B cell (primary cell): Measurements from ENCODE around the gene PFKM. TPM values are rescaled to one million over a fixed set of nuclear protein-coding genes. Genes with fewer than 3 reads are reported as not detected.

ENCODE experiments used
- ATAC-seq: fragments of 200-7000 bp; cut with Tn5 transposase; one replicate; pipeline ENCODE4 v1.10.0; 2021; ENCODE audit warnings: low read depth, mild to moderate bottlenecking, moderate number of reproducible peaks, moderate library complexity
- CTCF ChIA-PET: fragments of 350-600 bp; sonication (Branson Sonifier 250); formaldehyde crosslinking; loops from one replicate; lab custom pipeline; 2021; ENCODE audit warnings: antibody characterized with exemption, inconsistent platforms; lab: Charles Lee
- POLR2A ChIA-PET: fragments of 350-600 bp; sonication (Branson Sonifier 250); formaldehyde crosslinking; loops from one replicate; lab custom pipeline; 2021; ENCODE audit warnings: antibody characterized with exemption; lab: Charles Lee
- DNase-seq: peaks from one replicate; pipeline ENCODE4 v3.0.0; 2013
- H2AFZ ChIP-seq: 2 replicates; pipeline ENCODE4 v1.6.1; 2012; ENCODE audit warnings: mild to moderate bottlenecking, low read depth, low read length; ENCODE audit not compliant: insufficient read depth, poor library complexity, severe bottlenecking
- H3K27ac ChIP-seq, 2 donors: 1 replicate in 1 of 2; 2 replicates in 1 of 2; pipeline ENCODE4 v1.5.1; 2012 to 2013; ENCODE audit warnings: low read length in 2 of 2, mild to moderate bottlenecking in 2 of 2, moderate library complexity in 1 of 2
- H3K27me3 ChIP-seq, 4 experiments: fragments of 200-600 bp in 1 of 4; sonication (generic) in 1 of 4; replicated peaks in 1 of 4; 1 replicate in 2 of 4; 2 replicates in 2 of 4; pipeline versions ENCODE4 v1.6.1 to v1.7.0; 2013 to 2016; ENCODE audit warnings: low read length in 3 of 4, mild to moderate bottlenecking in 2 of 4, mixed read lengths in 1 of 4, moderate library complexity in 1 of 4; ENCODE audit not compliant: insufficient read depth in 4 of 4, control insufficient read depth in 3 of 4; ENCODE audit errors: control extremely low read depth in 1 of 4
- H3K36me3 ChIP-seq, 2 experiments: replicated peaks in 1 of 2; 1 replicate in 1 of 2; 2 replicates in 1 of 2; pipeline versions ENCODE4 v1.6.1 to v1.7.1; 2013; ENCODE audit warnings: low read length in 1 of 2; ENCODE audit not compliant: insufficient read depth in 2 of 2, control insufficient read depth in 1 of 2; ENCODE audit errors: control extremely low read depth in 1 of 2, extremely low read depth in 1 of 2
- H3K4me1 ChIP-seq, 2 donors: fragments of 200-600 bp in 1 of 2; sonication (generic) in 1 of 2; 1 replicate in 1 of 2; 2 replicates in 1 of 2; pipeline versions ENCODE4 v1.5.1 to v1.6.1; 2013 to 2017; ENCODE audit warnings: low read length in 2 of 2; ENCODE audit not compliant: control insufficient read depth in 2 of 2, insufficient read depth in 2 of 2
- H3K4me2 ChIP-seq: replicated peaks from 2 replicates; pipeline ENCODE3; 2012; ENCODE audit warnings: mild to moderate bottlenecking, low read depth, low read length; ENCODE audit not compliant: poor library complexity, severe bottlenecking
- H3K4me3 ChIP-seq, 5 experiments: fragments of 200-600 bp in 1 of 5; sonication (generic) in 1 of 5; 1 replicate in 3 of 5; 2 replicates in 2 of 5; pipeline versions ENCODE4 v1.5.1 to v1.7.0; 2011 to 2016; ENCODE audit warnings: low read length in 4 of 5, mild to moderate bottlenecking in 4 of 5, low read depth in 2 of 5, control low read depth in 1 of 5, moderate library complexity in 1 of 5; ENCODE audit not compliant: insufficient read depth in 1 of 5; ENCODE audit errors: control extremely low read depth in 1 of 5, extremely low read depth in 1 of 5
- H3K79me2 ChIP-seq: fragments of 200-600 bp; sonication (generic); one replicate; pipeline ENCODE4 v1.6.0; 2016; ENCODE audit warnings: low read length; ENCODE audit not compliant: control insufficient read depth, insufficient read depth
- H3K9ac ChIP-seq: fragments of 200-600 bp; sonication (generic); 2 replicates; pipeline ENCODE4 v1.6.1; 2017; ENCODE audit warnings: mild to moderate bottlenecking, low read length, moderate library complexity
- H3K9me3 ChIP-seq, 3 donors: one replicate each; pipeline versions ENCODE4 v1.6.1 to v1.7.1; 2013; ENCODE audit warnings: low read length in 2 of 3; ENCODE audit not compliant: control insufficient read depth in 2 of 3, insufficient read depth in 1 of 3; ENCODE audit errors: control extremely low read depth in 1 of 3
- H4K20me1 ChIP-seq: 2 replicates; pipeline ENCODE4 v1.6.0; 2012; ENCODE audit warnings: mild to moderate bottlenecking, low read length; ENCODE audit not compliant: insufficient read depth, control insufficient read depth, poor library complexity, severe bottlenecking
- H3K27ac Mint-ChIP-seq: one replicate; pipeline ENCODE4 v1.8.0; 2021; ENCODE audit warnings: mixed read lengths
- H3K27me3 Mint-ChIP-seq: one replicate; pipeline ENCODE4 v1.8.0; 2021; ENCODE audit warnings: mixed read lengths
- H3K4me1 Mint-ChIP-seq: one replicate; pipeline ENCODE4 v1.8.0; 2021; ENCODE audit warnings: mixed read lengths
- H3K4me3 Mint-ChIP-seq: one replicate; pipeline ENCODE4 v1.8.0; 2021; ENCODE audit warnings: mixed read lengths
- H3K9me3 Mint-ChIP-seq: one replicate; pipeline ENCODE4 v1.8.0; 2022; ENCODE audit warnings: mixed read lengths; ENCODE audit not compliant: insufficient read depth
- EZH2 ChIP-seq: IDR thresholded peaks from 2 replicates; pipeline ENCODE4 v1.6.1; 2012; ENCODE audit warnings: borderline replicate concordance, low read depth, mild to moderate bottlenecking, moderate library complexity, low read length; ENCODE audit not compliant: insufficient read depth, poor library complexity, severe bottlenecking
- whole genome bisulfite sequencing: methylation state at CpG from one replicate; pipeline ENCODE4 v1.1.5; 2013; ENCODE audit warnings: missing lambda C conversion rate; ENCODE audit not compliant: insufficient coverage; 5-methylcytosine and 5-hydroxymethylcytosine counted together
- intact Hi-C: fragments of 100-400 bp; cut with micrococcal nuclease; formaldehyde crosslinking; loops from one replicate; pipeline ENCODE4 v1.10.0; 2022
- polyA plus RNA-seq: library from polyadenylated mRNA; depleted of rRNA; stranded (reverse); fragments of >200 nt; gene quantifications from 2 replicates; pipeline ENCODE4 v1.2.3, GENCODE V29; 2012
- total RNA-seq, 2 donors: library from RNA; stranded (reverse); fragments of 120-200 nt in 1 of 2; gene quantifications; 1 replicate in 1 of 2; 2 replicates in 1 of 2; pipeline versions ENCODE4 v1.2.3 to v1.2.4, GENCODE V29; 2013 to 2022
- TF ChIP-seq, protein P1 (sequence below): fragments of 200-600 bp; IDR thresholded peaks from one replicate; pipeline ENCODE4 v1.8.0; 2022; ENCODE audit warnings: antibody characterized with exemption, mild to moderate bottlenecking

Gene PFKM
- total and polyA plus RNA-seq, 2 donors (not counting 1 experiment from before 2014, with no cell fraction given): 20.3 to 43.0 TPM

DNA sequence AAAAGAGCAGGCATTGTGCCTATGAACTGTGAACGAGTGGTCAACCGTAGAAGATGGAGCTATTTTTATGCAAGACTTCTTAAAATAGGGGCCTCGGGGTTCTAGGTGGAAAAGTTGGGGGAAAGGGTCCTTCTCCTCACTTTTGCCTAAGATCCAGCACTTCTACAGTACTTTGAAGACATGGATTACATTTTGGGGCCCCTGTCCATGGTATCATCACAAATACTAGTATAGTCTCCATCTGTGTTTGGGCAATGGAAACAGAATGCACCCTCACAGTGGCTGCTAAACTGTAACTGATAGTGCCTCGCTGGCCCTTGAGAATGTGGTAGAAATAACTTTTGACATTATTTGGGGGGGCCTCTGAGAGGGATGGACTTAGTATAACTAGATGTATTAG is 58.8 kb downstream of the PFKM start:
- Histone ChIP-seq H3K9me3 (no peaks in the 10 kb centered on the region), H3K4me3 (no peak overlapping the region), H2AFZ (no peak overlapping the region), H3K9ac (no peak overlapping the region), H3K4me1 (peaks cover 8% of the 10 kb centered on the region in 2 donors), H3K36me3 (no peaks in the 10 kb centered on the region), H3K79me2 (no peaks in the 10 kb centered on the region), H3K27ac (no peak overlapping the region), H4K20me1 (no peaks in the 10 kb centered on the region), H3K27me3 (peaks cover 0 to 24% (median 18%) of the 10 kb centered on the region in 4 experiments), H3K4me2 (no peak overlapping the region)
- CTCF ChIA-PET: interaction anchor here (1.4 to 1.6 kb wide), 2 partner anchors 10 to 13 kb away, joined by 3 to 5 read pairs; no protein-coding TSS in a partner anchor
- Mint-ChIP-seq H3K4me3 (no peak overlapping the region), H3K27me3 (peaks cover 60% of the 10 kb centered on the region), H3K9me3 (no peaks in the 10 kb centered on the region), H3K27ac (no peak overlapping the region), H3K4me1 (peaks cover 8% of the 10 kb centered on the region)
- ATAC-seq (no peak), DNase-seq (no peak)
- intact Hi-C loops: no loop called here
- TF ChIP-seq EZH2: no peak
- no CpG with 5 or more reads among the region's 4 CpGs for WGBS
- POLR2A ChIA-PET: no interaction called here

DNA sequence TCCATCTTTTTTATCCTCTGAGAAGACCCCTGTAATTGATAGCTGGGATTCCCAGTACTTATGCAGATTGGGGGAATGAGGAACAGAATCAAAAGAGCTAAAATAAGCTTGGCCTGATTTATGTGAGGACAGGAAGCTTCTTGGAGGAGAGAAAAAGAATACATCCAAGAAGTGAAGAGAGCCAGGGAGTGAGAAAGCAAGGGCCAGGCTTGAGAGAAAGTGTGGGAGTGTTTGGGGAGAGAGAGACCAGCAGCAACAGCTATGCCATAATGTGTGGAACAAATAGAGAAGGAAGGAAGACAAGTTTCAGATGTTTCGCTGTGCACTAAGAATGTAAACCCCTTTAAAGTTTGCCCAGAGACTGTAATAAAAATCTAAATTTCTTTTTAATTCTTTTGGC is 60.3 kb downstream of the PFKM start:
- no peak overlapping the region for H2AFZ ChIP-seq
- intact Hi-C loops: no loop called here
- Mint-ChIP-seq H3K4me3 (no peak overlapping the region), H3K4me1 (peaks cover 16% of the 10 kb centered on the region), H3K9me3 (no peaks in the 10 kb centered on the region), H3K27ac (no peak overlapping the region), H3K27me3 (peaks cover 60% of the 10 kb centered on the region)
- peaks cover 15 to 17% of the 10 kb centered on the region in 2 donors for H3K4me1 ChIP-seq
- peaks cover 0 to 34% (median 20%) of the 10 kb centered on the region in 4 experiments for H3K27me3 ChIP-seq
- DNase-seq: no peak
- no peak for ATAC-seq
- no CpG with 5 or more reads among the region's 1 CpG for WGBS
- ChIA-PET POLR2A (no interaction called here), CTCF (interaction anchor here (1.5 to 2.9 kb wide), 3 partner anchors 10 to 19 kb away, joined by 7 to 13 read pairs (median 9); no protein-coding TSS in a partner anchor)
- H3K4me3 ChIP-seq: no peak overlapping the region
- H3K79me2 ChIP-seq: no peaks in the 10 kb centered on the region
- H3K9me3 ChIP-seq: peaks cover 0 to 1% (median 0%) of the 10 kb centered on the region in 3 donors
- no peak overlapping the region for H3K27ac ChIP-seq
- no peak overlapping the region for H3K9ac ChIP-seq
- no peaks in the 10 kb centered on the region for H4K20me1 ChIP-seq
- TF ChIP-seq, protein P1, sequence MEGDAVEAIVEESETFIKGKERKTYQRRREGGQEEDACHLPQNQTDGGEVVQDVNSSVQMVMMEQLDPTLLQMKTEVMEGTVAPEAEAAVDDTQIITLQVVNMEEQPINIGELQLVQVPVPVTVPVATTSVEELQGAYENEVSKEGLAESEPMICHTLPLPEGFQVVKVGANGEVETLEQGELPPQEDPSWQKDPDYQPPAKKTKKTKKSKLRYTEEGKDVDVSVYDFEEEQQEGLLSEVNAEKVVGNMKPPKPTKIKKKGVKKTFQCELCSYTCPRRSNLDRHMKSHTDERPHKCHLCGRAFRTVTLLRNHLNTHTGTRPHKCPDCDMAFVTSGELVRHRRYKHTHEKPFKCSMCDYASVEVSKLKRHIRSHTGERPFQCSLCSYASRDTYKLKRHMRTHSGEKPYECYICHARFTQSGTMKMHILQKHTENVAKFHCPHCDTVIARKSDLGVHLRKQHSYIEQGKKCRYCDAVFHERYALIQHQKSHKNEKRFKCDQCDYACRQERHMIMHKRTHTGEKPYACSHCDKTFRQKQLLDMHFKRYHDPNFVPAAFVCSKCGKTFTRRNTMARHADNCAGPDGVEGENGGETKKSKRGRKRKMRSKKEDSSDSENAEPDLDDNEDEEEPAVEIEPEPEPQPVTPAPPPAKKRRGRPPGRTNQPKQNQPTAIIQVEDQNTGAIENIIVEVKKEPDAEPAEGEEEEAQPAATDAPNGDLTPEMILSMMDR: no peak
- TF ChIP-seq EZH2: no peak
- H3K4me2 ChIP-seq: no peak overlapping the region
- no peaks in the 10 kb centered on the region for H3K36me3 ChIP-seq
